Cortex of kidney (tissue), 1 donor: ENCODE measurements around the gene CYP11A1.

ENCODE experiments used
- DNase-seq: peaks from one replicate; lab custom pipeline; 2025; lab: John Stamatoyannopoulos, UW

CYP11A1 gene

DNA sequence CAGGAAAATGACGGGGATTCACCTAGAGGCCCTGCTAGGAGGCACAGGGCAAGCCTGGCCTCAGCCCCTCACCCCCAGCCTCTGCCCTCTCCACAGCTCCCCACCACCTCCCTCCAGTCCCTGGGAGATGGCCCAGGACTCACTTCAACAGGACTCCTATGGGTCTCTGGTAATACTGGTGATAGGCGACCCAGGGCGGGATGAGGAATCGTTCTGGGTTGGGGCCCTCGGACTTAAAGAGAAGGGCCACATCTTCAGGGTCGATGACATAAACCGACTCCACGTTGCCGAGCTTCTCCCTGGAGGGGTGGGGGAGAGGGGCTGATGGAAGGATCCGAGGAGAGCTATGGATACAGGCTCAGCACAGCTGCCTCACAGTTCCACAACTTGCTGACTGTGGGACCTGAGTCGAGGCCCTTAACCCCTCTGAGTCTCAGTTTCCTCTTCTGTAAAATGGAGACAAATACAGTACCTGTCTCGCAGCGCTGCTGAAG, 19.6 kb downstream of the CYP11A1 start:
- DNase-seq, result no peak

DNA sequence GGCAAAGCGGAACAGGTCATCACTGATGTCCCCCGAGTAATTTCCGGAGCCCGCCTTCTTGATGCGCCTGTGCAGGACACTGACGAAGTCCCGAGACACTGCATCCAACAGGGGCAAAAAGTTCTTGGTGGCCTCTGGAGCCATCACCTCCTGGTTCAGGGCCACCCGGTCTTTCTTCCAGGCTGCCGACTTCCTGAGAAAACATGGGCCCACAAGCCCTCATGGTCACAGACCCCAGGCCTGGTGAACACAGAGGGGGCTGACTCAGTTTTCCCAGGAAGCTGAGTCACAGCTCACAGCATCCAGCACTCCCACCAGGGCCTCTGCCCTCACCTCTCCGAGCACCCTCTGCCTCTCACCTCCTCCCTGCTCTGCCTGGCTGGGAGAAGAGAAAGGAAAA, 22.4 kb downstream of the CYP11A1 start:
- no peak for DNase-seq

DNA sequence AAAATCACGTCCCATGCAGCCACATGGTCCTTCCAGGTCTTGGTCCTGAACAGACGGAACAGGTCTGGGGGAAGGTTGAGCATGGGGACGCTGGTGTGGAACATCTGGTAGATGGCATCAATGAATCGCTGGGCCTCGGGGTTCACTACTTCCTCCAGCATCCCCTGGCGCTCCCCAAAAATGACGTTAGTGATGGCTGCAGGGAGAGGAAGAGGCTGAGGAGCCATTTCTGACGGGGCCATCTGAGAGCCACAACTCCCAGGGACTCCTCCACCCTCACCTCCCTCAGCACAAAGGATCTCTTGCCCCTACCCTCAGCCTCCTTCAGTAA, 23.7 kb downstream of the CYP11A1 start:
- DNase-seq, result no peak

DNA sequence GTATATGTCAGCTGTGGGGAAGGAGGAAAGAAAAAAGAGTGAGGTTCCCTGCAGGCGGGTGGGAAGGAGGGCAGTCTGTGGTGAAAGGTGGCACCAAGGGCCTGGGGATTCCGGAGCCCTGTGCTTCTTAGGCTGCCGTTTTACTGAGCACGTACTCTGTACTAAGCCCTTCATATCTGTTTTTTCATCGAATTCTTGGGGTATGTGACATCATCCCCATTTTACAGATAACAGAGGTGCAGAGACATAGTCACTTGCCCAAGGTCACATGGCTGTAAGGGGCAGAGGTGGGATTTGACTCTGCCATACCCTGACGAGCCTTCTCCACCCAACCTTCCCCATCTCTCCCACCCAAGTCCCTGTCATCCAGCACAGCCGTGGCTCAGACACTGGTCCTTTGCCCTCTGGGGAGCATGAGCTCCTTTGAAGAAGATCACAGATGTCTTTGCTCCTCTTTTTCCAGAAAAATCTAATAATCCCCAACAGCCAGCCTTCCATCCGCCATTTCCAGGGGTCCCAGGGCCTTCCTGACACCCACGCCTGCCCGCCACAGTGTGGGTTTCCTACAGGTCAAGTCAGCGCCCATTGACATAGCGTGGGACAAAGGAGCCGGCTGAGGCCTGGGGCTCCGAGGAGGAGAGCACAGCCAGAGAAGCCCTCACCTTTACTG, 24.2 kb downstream of the CYP11A1 start:
- no peak for DNase-seq

DNA sequence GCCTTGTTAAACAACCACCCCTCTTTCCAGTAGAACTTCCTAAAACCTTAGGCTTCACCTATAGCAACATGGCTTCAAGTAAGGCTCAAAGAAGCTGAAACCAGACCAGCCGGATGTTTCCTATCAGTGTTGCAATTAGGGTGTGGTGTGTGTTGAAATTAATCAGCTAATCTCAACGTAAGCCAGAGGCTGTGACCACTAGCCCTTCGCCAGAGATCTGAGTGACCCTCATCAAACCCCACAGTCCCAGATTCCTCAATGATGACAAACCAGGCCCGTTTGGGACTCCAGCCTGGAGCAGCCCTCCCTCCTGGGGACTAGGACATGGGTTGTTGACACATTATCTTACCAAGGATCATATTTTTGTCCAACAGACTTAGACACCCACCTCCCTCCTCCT, 27.3 kb downstream of the CYP11A1 start:
- DNase-seq, result no peak

DNA sequence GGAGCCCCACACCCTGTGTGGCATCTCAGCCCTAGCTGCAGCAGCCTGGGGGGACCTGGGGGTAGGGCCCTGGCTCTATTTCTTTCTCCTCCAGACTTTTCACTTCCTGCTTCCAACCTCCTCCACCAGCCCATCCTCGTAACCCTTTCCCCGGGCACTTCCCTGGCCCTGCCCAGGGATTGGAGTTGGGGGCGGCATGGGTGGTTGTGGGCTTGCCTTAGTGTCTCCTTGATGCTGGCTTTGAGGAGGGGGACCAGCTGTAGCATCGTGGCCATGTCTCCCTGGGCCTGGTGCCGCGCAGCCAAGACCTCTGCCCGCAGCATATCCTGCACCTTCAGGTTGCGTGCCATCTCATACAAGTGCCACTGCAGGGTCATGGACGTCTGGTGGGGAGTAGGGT, 28.1 kb downstream of the CYP11A1 start:
- no peak for DNase-seq

DNA sequence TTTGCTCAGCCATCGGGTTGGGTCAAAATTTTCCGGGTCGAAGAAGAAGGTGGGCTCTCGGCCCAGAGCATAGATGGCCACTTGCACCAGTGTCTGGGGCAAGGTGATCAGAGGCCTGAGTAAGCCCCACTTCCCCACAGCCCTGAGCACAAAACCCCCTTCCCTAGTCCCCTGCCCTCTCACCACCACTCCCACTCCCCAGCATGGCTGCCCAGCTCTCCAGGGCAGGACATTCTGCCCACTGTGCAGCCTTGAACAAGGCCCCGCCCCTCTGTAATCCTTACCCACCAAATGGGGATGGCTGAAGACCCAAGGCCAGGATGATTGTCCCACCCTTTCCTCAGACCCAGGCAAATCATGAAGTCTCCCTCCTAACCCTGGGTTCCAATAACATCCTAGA, 28.8 kb downstream of the CYP11A1 start:
- no peak for DNase-seq

DNA sequence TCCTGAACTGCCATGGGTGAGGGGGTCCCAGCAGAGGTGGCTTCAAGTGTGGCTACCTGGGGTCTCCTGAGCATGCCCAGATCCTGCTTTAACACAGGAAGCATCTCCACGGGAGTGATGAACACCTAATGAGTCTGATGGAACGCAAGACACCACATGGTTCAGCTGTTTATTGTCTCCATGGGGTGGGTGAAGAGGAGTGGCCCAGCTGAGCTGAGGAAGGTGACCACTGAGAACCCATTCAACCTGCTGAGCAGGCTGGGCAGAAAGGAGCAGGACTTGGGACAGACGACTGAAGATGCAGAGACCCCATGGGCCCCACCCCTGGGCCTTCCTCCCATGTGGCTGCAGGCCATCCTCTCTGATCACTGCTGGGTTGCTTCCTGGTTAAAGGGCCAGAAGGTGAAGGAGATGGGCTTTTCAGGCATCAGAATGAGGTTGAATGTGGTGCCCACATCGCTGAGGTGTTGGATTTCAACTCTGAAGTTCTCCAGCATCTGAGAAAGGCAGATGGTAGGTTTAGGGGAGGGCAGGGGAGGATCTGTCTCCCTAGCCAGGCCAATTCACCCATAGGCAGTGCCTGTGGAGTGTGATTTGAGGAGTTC, 29.7 kb downstream of the CYP11A1 start:
- no peak for DNase-seq

DNA sequence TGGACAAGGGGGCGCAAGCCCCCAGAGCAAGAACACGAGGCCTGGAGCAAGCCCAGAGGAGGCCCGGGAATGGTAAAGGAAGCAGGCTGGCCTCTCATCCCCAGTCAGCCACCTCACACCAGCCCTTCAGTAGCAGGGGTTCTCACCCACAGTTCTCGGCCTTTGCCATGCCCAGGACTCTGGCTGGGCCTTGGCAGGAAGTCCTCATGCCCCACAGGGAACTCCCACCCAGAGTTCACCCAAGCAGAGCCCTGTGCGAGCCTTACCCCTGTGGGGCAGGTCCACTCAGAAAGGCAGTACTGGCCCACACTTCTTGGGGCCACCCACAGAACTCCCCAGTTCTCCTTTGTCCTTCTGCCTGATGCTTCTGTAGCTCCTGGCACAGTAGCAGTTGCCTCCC, 30.3 kb downstream of the CYP11A1 start:
- DNase-seq, result no peak

DNA sequence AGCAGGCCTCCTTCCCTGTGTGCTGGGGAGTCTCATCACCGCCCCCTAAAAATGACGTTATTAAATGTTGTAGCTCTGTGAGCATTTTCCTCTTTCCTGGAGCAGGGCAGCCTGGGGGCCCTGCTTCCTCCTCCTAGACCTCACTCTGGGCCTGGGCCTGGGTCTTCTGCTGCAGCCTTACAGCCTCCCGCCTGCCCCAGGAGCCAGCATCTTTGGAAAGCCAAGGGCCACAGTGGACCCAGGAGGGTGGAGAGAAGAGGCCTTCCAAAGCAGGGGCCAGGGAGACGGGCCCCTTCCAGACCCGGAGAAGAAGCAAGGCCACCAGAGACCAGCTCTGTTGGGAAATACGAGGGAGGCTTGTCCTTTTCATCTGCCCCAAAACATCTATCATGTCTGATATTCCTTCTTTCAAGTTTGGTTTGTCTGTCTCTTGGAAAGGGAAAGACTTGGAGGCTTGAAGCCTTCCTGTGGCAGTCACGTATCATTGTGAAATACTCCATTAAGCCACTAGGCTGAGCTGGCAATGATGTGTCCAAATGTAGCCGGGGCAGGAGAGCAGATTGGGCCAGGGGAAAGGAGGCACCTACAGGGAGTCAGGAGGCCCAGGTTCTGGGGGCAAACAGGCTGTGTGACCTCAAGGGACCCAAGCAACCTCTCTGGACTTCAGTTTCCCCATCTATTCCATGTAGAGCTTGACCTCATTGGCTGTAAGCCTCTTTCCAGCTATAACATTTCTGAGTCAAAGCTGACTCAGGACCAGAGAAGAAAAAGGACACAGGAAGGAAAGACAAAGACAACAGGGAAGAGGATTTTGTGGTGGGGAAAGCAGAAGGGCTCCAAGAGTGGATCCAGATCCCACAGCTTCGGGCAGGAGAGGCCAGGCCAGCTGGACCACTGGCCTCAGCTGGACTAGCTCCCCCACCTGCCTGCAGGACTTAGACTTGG, 31.1 kb downstream of the CYP11A1 start:
- DNase-seq, result no peak

DNA sequence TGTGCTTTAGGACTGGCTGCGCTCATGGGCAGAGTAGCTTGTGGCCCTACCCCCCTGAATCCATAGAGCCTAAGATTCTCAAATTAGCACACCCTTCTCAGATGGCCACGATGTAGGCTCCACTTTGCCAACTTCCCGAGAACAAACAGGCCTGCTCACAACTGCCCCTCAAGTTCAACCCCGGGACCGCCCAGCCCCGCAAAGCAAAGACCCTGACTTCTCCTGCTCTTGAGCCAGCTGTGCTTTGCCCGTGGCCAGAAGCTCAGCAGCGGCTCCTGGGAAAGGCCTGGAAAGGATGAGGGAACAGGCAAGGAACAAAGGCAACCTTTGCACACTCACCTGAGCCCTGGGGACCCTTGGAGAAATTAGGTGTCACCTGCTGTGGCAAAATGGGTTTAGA, 32.0 kb downstream of the CYP11A1 start:
- no peak for DNase-seq

DNA sequence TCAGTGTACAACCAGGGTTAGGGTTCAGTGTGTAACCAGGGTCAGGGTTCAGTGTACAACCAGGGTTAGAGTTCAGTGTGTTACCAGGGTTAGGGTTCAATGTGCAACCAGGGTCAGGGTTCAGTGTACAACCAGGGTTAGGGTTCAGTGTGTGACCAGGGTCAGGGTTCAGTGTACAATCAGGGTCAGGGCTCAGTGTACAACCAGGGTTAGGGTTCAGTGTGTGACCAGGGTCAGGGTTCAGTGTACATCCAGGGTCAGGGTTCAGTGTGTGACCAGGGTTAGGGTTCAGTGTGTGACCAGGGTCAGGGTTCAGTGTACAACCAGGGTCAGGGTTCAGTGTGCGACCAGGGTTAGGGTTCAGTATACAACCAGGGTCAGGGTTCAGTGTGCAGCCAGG, 33.3 kb downstream of the CYP11A1 start:
- no peak for DNase-seq

DNA sequence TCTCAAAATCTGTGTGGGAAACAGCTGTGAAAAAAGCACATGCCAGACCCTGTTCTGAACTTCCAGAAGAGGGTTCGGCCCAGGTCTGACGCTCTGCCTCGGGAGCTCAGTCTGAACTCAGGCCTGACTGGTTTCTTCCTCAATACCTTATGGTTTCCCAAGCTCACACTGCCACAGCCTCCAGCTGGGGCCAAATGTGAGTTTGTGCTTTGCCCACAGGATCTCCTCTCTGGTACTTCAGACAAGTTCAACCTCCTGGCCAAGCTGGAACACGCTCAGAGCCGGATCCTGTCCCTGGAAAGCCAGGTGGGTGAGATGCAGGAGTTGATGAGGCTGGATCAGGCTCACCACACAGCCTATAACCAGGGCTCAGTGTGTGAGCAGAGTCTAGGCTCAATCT, 33.8 kb downstream of the CYP11A1 start:
- DNase-seq, result no peak

DNA sequence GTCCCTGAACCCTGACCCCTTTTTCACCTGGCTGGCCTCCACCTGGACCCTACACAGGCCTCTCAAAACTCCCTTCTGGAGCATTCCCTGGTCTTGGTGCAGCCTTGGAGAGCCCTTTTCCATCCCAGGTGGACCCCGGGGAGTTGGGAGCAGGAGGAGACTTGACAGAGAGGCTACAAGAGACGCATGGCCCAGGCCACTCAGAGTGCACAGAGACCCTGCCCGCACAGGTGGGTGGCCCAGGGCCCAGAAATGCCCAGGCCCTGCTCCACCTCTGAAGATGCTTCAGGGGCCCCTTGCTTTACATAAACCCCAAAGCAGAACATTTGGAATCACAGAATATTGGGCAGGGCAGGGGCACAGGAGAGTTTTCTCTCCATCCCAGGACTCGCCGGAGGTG, 34.4 kb downstream of the CYP11A1 start:
- no peak for DNase-seq

DNA sequence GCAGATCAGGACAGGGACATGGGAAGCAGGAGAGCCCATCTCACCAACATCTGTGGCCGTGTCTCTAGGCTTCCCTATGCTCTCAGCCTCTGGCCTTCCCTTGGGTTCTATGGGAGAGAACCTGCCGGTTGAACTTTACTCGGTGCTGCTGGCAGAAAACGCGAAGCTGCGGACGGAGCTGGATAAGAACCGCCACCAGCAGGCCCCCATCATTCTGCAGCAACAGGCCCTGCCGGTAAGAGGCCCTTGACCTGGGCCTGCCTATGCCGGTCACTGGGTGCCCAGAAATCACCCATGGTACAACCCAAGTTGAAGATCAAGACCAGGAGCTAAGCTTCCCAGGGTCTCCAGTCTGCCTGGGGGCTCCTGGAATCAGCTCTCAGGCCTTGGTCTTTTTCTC, 34.8 kb downstream of the CYP11A1 start:
- DNase-seq, result no peak

DNA sequence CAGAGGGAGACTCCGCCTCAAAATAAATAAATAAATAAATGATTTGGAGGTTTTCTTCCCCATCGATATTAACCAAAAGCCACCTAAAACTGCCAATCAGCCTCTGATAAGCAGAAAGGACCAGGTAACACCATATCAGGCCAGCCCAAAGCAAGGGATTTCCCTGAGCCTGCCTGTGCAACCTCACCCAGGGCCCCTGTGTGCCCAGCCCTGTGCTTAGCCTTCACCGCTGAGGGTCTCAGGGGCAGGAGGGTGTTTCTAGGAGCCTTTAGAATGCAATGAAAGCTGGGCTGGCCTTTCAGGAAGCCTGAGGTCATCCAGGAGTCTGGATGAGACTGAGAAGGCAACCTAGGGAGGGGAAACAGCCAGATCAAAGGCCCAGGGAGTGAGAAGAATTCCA, 35.4 kb downstream of the CYP11A1 start:
- no peak for DNase-seq

DNA sequence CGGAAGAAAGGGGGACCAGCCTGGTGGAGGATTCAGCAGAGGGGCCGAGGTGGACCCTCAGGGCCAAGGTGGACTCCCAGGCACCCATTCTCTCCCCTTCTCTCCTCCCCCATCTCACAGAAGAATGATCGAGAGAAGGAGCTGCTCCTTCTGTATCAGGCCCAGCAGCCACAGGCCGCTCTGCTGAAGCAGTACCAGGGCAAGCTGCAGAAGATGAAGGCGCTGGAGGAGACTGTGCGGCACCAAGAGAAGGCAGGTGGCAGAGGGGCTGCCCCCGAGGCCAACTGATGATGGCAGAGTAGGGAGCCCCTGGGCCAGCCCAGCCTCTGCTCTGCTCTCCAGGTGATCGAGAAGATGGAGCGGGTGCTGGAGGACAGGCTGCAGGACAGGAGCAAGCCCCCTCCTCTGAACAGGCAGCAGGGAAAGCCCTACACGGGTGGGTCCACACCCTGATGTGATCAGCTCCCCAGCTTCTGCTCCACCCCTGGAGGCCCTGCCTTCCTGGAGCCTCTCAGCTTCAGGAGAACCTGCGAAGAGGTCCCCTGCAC, 36.5 kb downstream of the CYP11A1 start:
- DNase-seq, result no peak

DNA sequence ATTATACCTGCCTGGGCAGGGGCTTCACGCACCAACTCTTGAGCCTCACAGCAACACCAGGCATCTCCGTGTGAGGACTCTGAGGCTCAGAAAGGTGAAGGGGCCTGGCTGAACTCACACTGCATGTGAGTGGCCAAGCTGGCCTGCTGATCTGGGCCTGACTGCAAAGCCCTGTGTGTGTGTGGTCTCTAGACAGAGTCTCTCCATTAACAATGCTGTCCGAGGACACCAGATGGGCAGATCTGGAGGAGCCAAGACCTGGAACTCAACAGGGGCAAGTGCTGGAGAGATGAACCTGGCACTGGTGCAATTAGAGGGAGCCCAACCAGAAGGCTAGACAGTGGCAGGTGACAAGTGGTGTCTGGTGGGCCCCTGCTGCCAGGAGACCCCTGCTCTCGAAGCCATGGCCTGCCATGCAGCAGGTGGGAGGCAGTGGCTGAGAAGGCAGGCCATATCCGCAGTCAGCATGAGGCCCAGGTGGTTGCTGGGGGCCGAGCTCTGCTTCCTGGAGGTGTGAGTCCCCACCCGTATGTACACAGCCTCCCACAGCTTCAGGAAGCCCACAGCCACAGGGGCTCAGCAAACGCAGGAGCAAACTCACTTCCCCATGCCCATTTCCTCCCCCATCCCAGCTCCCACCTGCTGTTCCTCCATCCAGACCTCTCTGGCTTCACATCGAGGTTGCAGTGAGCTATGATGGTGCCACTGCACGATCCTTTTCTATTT, 39.0 kb downstream of the CYP11A1 start:
- no peak for DNase-seq

DNA sequence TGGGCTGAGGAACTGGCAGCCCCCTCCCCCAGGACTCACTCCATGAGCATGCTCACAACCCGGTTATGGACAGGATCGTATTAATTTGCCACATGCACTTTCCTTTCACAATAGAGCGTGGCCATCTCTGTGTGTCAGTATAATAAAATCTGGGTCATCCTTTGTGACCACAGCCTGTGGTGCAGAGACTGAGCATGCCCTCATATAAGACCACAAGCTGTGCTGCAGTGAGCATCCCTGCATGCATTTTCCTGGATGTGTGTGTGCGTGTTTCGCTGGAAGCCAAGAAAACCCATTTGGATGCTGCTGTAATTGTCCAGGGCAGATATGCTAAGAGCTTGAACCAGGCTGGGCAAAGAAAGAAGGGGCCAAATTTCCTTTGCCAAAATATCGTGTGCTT, 39.7 kb downstream of the CYP11A1 start:
- no peak for DNase-seq

DNA sequence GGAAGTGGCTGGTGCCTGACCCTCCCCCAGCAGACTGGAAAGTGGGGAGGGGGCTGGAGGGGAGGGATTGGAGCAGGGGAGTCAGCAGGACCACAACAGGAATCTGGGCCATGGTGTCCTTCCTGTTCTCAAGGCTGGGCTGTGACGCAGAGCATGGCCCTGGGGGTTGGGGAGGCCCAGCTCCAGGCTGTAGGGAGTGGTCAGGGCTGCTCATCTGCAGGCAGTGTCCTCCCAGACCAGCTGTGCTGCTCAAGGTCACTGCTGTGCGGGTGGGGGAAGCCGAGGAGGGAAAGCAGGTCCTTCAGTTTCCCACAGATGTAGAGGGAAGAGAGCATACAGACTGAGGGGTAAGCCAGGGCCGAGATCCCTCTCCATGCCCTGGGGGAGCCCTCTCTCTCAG, 40.7 kb downstream of the CYP11A1 start:
- DNase-seq, result no peak

DNA sequence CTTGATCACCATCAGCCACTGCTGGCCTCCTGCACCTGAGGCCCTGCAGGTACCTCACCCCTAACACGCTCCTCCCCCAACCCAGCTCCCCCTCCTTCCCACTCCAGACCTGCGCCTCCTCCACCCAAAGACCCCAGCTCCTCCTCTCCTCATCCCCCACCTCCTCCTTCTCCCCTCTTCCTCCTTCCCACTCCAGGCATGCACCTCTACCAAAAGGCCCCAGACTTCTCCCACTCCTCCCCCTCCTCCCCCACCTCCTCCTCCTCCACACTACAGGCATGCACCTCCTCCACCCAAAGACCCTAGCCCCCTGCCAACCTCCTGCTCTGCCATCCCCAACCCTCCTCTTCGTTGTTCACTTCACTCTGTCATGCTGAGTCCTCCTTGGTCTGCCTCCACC, 42.7 kb downstream of the CYP11A1 start:
- DNase-seq, result no peak

DNA sequence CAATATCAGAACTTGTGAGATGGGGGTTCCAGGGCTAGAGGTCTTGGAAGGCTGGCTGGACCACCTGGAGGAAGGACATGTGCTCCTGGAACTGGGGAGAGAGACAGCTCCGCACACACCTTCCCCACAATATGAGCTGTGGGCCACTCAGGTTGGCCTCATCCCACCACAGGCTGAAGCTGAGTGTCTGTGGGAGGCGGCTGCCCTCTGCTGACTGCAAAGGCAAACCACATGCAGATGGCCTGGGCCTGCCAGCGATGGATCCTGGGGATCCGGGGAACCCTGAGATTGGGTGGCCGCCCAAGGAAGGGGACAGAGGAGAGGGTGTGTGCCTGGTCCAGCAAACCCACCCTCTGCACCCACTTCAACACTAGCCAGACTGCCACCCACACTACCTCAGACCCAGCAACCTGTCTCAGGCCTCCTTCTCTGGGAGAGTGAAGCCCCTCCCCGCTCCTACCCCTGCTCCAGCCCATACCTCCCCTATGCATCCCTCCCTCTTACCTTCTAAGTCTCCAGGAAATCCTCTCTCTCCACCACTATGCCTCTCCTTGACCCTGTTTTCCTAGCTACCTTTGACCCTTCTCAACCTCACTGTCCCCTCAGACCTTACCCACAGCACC, 44.8 kb downstream of the CYP11A1 start:
- no peak for DNase-seq
